GM19239 (cell line): Measurements from ENCODE around the gene BTK.
"Not testable (repeated sequence)": the region's sequence is repeated elsewhere in the genome, so short reads cannot be mapped to it uniquely, and the experiment has no call there.

Experiments used
- DNase-seq: peaks from one replicate; pipeline ENCODE4 v3.0.0; 2011; ENCODE audit warnings: low spot score; ENCODE audit not compliant: insufficient read length
- FAIRE-seq: peaks from 2 replicates; lab custom pipeline; 2011; peaks lifted over from hg19 to GRCh38; lab: Jason Lieb, UNC

Gene BTK

GRCh38 chrX:101348452-101349192 lies 37.4 kb downstream of the BTK start, which contains the start of gene TIMM8A:
TIMM8A (minus strand) TSS chrX:101348742; CDS start chrX:101348664, 78 bp downstream.
- FAIRE-seq (peak; percentile 97), DNase-seq (peak; percentile 58)

DNA sequence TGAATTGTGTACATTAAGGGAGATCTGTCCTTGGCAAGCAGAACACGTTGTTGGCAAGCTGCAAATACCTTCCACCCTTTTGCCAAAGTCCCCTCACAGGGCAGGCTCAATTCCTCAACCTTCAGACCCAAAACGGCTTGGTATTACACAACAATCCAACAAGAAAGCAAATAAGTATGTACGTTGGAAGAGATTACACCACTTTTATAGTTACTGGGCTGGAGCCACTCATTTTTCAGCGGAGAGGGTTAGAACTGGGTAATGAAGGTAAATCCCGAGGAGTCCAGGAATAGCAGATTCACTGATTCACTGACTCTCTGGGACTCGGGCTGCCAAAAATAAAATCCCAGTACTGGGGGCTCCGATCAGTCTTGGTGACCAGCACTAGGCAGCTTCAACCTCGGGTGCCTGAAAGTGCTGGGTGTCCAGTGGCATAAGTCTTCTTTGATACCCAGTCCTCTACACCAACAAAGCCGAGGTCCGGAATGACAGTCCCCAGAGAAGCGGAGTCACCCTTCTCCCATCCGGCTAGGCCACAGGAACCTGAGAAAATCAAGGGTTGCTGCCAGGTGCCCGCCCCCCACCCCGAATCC lies 38.0 kb downstream of the BTK start:
- FAIRE-seq: peak; percentile 62
- no peak for DNase-seq

- DNase-seq (no peak), FAIRE-seq (no peak)
Measured at GRCh38 chrX:101337776-101338271, 48.2 kb downstream of the BTK start.

GRCh38 chrX:101334310-101334709 lies 51.7 kb downstream of the BTK start:
- DNase-seq, FAIRE-seq: not testable (repeated sequence)

DNA sequence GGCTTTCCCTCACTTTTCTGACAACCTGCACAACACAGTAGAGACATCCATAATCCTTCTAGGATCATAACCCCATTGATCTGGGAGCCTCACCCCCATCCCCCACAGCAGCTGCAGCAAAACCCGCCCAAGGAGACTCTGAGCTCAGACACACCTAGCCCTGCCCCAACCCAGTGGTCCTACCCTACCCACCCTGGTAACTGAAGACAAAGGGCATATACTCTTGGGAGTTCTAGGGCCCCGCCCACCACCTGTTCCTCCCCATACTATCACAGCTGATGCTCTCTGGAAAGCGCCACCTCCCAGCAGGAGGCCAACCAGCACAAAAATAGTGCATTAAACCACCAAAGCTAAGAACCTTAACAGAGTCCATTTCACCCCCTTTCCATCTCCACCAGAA lies 59.4 kb downstream of the BTK start:
- not testable (repeated sequence) for FAIRE-seq, DNase-seq

GRCh38 chrX:101303790-101304189 lies 82.2 kb downstream of the BTK start:
- no peak for FAIRE-seq

More at GRCh38 chrX:101303790-101304189, 82.2 kb downstream of the BTK start:
- no peak for DNase-seq
